Retinal pigment epithelial cell (primary cell): Measurements from ENCODE around the gene MEP1B.

ENCODE experiments used
- DNase-seq: peaks from one replicate; pipeline ENCODE4 v3.0.0-alpha.2; 2010; ENCODE audit warnings: low read depth
- H3K4me3 ChIP-seq: 2 replicates; pipeline ENCODE4 v1.5.1; 2011; ENCODE audit warnings: mild to moderate bottlenecking, low read length, control low read depth, moderate library complexity
- TF ChIP-seq, protein P1 (sequence below): conservative IDR thresholded peaks from 2 replicates; pipeline ENCODE4 v1.5.1; 2011; ENCODE audit warnings: low read depth, low read length, control low read depth, inconsistent platforms

MEP1B gene

DNA sequence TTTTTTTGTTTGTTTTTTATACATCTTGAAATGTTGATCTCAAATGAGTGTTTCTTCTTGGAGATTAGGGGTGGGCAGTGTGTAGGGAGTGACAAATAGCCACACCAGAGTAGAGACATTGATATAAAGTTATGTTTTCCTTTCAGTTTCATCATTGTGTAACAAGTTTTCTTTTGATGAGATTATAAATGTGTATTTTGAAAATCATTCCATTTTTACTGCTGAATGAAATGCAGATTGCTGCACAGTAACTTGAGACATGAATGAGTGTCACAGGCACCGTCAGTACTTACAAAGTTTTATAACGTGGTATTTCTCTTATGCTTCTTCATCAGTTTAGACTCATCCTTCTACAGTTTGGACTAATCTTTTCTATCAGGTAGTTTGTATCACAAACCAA lies 370 bp downstream of the MEP1B start:
- DNase-seq: no peak
- H3K4me3 ChIP-seq: no peak overlapping the region
- TF ChIP-seq, protein P1, sequence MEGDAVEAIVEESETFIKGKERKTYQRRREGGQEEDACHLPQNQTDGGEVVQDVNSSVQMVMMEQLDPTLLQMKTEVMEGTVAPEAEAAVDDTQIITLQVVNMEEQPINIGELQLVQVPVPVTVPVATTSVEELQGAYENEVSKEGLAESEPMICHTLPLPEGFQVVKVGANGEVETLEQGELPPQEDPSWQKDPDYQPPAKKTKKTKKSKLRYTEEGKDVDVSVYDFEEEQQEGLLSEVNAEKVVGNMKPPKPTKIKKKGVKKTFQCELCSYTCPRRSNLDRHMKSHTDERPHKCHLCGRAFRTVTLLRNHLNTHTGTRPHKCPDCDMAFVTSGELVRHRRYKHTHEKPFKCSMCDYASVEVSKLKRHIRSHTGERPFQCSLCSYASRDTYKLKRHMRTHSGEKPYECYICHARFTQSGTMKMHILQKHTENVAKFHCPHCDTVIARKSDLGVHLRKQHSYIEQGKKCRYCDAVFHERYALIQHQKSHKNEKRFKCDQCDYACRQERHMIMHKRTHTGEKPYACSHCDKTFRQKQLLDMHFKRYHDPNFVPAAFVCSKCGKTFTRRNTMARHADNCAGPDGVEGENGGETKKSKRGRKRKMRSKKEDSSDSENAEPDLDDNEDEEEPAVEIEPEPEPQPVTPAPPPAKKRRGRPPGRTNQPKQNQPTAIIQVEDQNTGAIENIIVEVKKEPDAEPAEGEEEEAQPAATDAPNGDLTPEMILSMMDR: no peak

DNA sequence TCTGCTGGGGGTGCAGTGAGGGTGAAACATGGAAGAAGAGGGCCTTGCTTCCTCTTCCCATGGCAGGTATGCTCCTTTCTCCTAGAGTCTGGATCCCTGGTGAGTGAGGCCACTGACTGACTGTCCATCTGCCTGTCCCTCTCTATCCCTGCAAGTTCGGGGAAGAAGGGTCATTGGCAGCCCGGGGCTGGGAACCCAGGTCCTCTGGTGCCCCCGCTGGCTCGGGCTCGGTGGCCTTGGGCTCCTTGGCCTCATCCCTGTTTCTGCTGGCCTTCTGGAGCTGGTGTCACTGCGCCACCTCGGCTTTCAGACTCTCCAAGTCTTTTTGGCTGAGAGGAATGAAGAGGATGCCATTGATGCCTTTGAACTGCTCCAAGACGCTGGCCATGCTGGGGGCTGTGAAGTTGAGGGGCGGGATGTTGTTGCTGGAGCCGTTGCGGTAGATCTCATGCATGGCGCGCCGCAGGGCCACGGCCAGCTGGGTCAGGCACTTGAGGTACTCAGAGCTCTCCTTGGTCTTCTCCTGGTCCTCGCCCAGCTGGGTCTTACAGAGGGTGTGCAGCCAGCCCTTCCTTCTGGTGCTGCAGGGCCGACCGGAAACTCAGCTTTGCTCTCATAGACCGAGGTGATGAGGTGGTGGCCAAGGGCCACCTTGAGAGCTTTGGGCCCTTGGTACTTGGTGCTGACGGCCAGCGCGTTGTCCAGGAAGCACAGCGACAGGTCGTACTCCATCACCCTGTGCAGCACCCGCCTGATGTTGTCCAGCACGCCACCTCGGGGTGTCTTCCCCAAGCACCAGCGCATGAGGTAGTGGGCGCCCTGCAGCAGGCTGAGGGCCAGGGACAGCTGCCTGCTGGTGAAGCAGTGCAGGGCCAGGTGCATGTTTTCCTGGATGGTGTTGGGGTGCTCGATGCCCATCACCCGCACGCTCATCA lies 6.3 kb downstream of the MEP1B start:
- DNase-seq: no peak
- TF ChIP-seq, protein P1: no peak
- H3K4me3 ChIP-seq: no peak overlapping the region

DNA sequence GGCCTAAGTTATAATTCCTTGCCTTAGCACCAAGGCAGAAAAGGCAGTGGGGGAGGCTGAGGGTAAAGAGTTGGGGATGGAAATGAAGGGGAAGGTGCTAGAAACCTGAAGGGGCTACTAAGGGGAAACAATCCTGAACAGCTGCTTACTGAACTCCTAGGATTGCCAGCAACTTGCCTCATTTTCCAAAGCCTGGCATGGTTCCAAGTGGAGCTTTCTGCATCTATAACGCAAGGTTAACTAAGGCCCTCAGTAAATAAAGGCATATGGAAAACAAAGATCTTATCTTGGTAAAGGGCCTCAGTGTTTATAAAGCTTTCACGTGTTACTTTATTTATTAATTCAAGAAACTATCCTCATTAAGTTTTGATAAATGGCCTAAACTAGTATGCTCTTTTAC lies 10.9 kb downstream of the MEP1B start:
- DNase-seq: no peak
- no peak overlapping the region for H3K4me3 ChIP-seq
- TF ChIP-seq, protein P1: no peak

DNA sequence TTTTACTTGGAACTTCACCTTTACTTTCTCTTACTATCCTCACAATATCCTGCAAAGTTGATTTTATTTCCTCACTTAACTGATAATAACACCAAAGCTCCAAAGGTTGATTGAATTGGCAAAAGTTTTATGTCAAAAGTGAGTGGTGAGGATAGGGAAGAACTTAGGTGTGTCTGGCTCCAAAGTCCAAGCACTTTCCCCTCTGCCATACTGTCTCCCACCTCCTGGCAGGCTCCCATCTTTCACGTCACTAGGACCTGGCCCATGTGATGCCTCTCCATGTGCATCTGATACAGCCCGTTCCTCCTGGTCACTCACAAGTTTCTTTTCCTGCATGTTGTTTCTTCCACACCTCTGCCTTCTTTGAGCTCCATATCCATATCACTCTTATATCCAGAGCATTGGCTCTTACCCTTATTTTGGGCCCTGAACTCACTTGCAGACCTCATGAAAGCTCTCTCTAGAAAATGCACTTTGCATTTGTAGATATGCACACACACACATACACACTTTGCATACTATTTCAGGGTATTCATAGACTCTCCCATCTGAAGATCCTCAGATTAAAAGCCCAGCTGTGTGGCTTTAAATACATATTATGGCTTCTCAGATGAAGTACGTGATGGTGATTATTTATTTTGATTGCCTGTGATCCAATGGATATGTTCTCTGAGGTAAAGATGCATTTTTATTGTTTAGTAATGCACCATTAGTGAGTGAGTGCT lies 12.3 kb downstream of the MEP1B start:
- no peak overlapping the region for H3K4me3 ChIP-seq
- no peak for DNase-seq
- TF ChIP-seq, protein P1: no peak

DNA sequence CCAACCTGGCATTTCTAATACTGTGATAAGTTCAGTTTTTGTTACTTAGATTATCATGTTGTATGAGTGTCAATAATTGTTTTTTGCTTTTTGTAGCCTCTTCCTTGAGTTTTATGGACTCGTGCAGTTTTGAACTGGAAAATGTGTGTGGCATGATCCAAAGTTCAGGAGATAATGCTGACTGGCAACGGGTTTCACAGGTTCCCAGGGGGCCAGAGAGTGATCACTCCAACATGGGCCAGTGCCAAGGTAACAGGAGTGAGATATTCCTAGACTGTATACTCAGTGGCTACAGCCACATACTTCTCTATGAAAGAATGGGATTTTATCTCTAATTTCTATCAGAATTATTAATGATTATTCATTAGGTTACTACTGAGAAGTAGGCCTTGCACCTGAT lies 18.2 kb downstream of the MEP1B start:
- DNase-seq: no peak
- no peak overlapping the region for H3K4me3 ChIP-seq
- TF ChIP-seq, protein P1: no peak

DNA sequence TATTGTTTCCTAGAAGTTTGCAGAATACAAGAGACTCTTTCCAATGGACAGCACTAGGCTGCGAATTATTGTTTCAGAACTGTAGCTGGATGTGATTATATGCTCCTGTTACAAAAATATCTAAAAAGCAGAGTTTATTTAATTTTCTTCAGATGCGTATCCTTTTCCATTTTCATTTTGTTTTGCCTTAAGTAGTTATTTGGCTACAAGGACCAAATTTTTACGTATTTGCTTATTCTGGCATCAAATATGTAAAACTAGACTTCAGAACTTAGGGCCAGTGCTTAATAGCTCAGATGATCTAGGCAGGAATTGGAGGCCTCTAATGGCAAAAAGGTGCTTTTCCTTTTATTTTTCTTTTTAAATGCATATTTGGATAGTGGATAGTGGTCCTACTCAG lies 18.7 kb downstream of the MEP1B start:
- no peak overlapping the region for H3K4me3 ChIP-seq
- TF ChIP-seq, protein P1: no peak
- no peak for DNase-seq
